CD4-positive, alpha-beta T cell treated with Interleukin-17A for 4 hours (primary cell): ENCODE measurements around the gene CACNA2D1.

Source experiments
- DNase-seq: peaks from one replicate; pipeline ENCODE4 v3.0.0-alpha.2; 2020; ENCODE audit warnings: mixed read lengths

Gene CACNA2D1

GRCh38 chr7:82331234-82331633 is 112.3 kb downstream of the CACNA2D1 start:
- no peak for DNase-seq

GRCh38 chr7:82330706-82331215 is 112.8 kb downstream of the CACNA2D1 start:
- DNase-seq, result no peak

GRCh38 chr7:82327898-82328297 is 115.7 kb downstream of the CACNA2D1 start:
- no peak for DNase-seq

- DNase-seq, result no peak
Measured at GRCh38 chr7:82325416-82325815, 118.2 kb downstream of the CACNA2D1 start.

- DNase-seq, result no peak
Measured at GRCh38 chr7:82323806-82324205, 119.8 kb downstream of the CACNA2D1 start.

GRCh38 chr7:82319674-82320118 is 123.9 kb downstream of the CACNA2D1 start:
- no peak for DNase-seq

GRCh38 chr7:82318786-82319185 is 124.8 kb downstream of the CACNA2D1 start:
- no peak for DNase-seq

GRCh38 chr7:82317760-82318159 is 125.8 kb downstream of the CACNA2D1 start:
- no peak for DNase-seq

GRCh38 chr7:82317257-82317721 is 126.3 kb downstream of the CACNA2D1 start:
- DNase-seq, result no peak

- no peak for DNase-seq
Measured at GRCh38 chr7:82313269-82313668, 130.3 kb downstream of the CACNA2D1 start.

- DNase-seq, result no peak
Measured at GRCh38 chr7:82312646-82313045, 130.9 kb downstream of the CACNA2D1 start.

- no peak for DNase-seq
Measured at GRCh38 chr7:82305347-82306005, 138.1 kb downstream of the CACNA2D1 start.

GRCh38 chr7:82294865-82295264 is 148.7 kb downstream of the CACNA2D1 start:
- no peak for DNase-seq

GRCh38 chr7:82294382-82294784 is 149.2 kb downstream of the CACNA2D1 start:
- no peak for DNase-seq

GRCh38 chr7:82293467-82293866 is 150.1 kb downstream of the CACNA2D1 start:
- DNase-seq, result no peak

GRCh38 chr7:82291931-82292330 is 151.6 kb downstream of the CACNA2D1 start:
- no peak for DNase-seq

GRCh38 chr7:82289889-82290288 is 153.7 kb downstream of the CACNA2D1 start:
- DNase-seq, result no peak

GRCh38 chr7:82289152-82289535 is 154.4 kb downstream of the CACNA2D1 start:
- no peak for DNase-seq

- no peak for DNase-seq
Measured at GRCh38 chr7:82286798-82287140, 156.8 kb downstream of the CACNA2D1 start.

GRCh38 chr7:82286096-82286797 is 157.3 kb downstream of the CACNA2D1 start:
- no peak for DNase-seq

GRCh38 chr7:82284936-82285519 is 158.5 kb downstream of the CACNA2D1 start:
- no peak for DNase-seq

GRCh38 chr7:82275342-82275741 is 168.2 kb downstream of the CACNA2D1 start:
- DNase-seq, result no peak

- DNase-seq, result no peak
Measured at GRCh38 chr7:82274681-82275080, 168.9 kb downstream of the CACNA2D1 start.

GRCh38 chr7:82273886-82274285 is 169.7 kb downstream of the CACNA2D1 start:
- DNase-seq, result no peak
